Keratinocyte (primary cell): Measurements from ENCODE around the gene TNS1.

Source experiments
- EZH2 ChIP-seq: IDR thresholded peaks from one replicate; pipeline ENCODE4 v1.6.1; 2012; ENCODE audit warnings: inconsistent platforms, mild to moderate bottlenecking, low read length, moderate library complexity
- TF ChIP-seq, protein P1 (sequence below), 3 experiments: IDR thresholded peaks in 1 of 3; conservative IDR thresholded peaks in 1 of 3; optimal IDR thresholded peaks in 1 of 3; 2 replicates in 2 of 3; 3 replicates in 1 of 3; pipeline versions ENCODE3 to v1.5.1; 2011; ENCODE audit warnings: low read length in 3 of 3, mild to moderate bottlenecking in 3 of 3, moderate library complexity in 2 of 3, control low read depth in 1 of 3, inconsistent platforms in 1 of 3; ENCODE audit not compliant: insufficient read depth in 2 of 3; ENCODE audit errors: extremely low read depth in 1 of 3

DNA sequence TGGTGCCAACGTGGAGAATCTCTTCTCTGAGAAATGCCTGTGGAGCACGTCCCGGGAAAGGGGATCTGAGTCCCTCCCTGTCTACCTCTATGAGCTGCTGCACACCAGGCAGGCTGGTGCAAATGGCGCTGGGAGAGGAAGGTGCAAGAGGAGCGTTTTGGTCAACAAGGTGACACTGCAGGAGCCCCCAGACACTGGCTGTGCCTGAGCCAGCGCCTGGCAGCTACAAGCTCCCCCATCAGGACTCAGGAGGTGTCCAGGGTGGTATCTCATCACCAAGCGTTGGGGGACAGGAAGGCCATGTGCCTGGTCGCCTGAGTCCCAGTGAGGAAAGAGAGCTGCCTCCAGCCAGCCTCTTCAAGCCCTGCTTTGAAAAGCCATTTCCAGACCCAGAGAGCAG, 173.4 kb downstream of the TNS1 start:
- TF ChIP-seq, protein P1, sequence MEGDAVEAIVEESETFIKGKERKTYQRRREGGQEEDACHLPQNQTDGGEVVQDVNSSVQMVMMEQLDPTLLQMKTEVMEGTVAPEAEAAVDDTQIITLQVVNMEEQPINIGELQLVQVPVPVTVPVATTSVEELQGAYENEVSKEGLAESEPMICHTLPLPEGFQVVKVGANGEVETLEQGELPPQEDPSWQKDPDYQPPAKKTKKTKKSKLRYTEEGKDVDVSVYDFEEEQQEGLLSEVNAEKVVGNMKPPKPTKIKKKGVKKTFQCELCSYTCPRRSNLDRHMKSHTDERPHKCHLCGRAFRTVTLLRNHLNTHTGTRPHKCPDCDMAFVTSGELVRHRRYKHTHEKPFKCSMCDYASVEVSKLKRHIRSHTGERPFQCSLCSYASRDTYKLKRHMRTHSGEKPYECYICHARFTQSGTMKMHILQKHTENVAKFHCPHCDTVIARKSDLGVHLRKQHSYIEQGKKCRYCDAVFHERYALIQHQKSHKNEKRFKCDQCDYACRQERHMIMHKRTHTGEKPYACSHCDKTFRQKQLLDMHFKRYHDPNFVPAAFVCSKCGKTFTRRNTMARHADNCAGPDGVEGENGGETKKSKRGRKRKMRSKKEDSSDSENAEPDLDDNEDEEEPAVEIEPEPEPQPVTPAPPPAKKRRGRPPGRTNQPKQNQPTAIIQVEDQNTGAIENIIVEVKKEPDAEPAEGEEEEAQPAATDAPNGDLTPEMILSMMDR (optimal IDR thresholded peaks at IDR 0.05 in 1 of 3, IDR thresholded peaks at IDR 0.05 in 1 of 3, conservative IDR thresholded peaks at IDR 0.05 in 1 of 3; ENCODE audit: extremely low read depth in 1 of 3, insufficient read depth in 2 of 3, low read length in 3 of 3) = no peak
- no peak for TF ChIP-seq EZH2
